ENCODE results near the gene ITGA6. TPM values are rescaled to one million over a fixed set of nuclear protein-coding genes. Genes with fewer than 3 reads are reported as not detected.

Gene ITGA6
- total RNA-seq, 6 experiments from 2014 or later: 10.7 to 26.8 (median 17.2) TPM

DNA sequence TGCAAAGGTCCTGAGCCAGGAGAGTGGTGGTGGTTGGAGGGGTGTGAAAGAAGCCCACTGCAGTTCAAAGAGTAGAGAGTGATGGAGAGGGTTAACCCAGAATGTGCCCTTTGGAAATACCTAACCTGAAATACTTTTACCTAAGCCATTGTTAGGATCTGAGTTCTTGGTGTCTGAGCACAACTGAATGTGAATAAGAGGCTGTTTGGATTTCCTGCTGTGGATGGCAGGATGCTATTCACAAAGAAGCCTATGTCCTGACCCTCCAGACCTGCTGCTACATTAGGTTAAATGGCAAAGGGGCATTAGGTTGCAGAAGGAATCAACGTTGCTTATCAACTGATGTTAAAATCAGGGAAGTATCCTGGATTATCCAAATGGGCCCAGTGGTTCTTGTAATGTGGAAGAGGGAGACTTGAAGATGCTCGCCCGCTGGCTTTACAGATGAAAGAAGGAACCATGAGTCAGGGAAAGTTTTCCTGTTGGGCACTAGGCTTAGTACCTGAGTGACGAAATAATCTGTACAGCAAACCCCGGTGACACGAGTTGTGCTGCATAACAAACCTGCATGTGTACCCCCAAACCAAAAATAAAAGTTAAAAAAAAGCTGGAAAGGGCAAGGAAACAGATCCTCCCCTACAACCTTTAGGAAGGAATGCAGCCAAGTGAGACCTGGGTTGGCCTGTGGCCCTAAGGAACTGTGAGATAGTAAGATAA, 27.2 kb downstream of the ITGA6 start:
- H3K4me3 ChIP-seq: no peak overlapping the region
- no peaks in the 10 kb centered on the region for H3K27me3 ChIP-seq
- intact Hi-C loops (cut with DNase I): loop anchor here in 1 of 2 donors (10.0 kb wide), 1 partner anchor 120 kb away; no protein-coding TSS in a partner anchor
- ATAC-seq (no peak), DNase-seq (no peak)
- H3K9me3 ChIP-seq: no peaks in the 10 kb centered on the region
- TF ChIP-seq, protein P1, sequence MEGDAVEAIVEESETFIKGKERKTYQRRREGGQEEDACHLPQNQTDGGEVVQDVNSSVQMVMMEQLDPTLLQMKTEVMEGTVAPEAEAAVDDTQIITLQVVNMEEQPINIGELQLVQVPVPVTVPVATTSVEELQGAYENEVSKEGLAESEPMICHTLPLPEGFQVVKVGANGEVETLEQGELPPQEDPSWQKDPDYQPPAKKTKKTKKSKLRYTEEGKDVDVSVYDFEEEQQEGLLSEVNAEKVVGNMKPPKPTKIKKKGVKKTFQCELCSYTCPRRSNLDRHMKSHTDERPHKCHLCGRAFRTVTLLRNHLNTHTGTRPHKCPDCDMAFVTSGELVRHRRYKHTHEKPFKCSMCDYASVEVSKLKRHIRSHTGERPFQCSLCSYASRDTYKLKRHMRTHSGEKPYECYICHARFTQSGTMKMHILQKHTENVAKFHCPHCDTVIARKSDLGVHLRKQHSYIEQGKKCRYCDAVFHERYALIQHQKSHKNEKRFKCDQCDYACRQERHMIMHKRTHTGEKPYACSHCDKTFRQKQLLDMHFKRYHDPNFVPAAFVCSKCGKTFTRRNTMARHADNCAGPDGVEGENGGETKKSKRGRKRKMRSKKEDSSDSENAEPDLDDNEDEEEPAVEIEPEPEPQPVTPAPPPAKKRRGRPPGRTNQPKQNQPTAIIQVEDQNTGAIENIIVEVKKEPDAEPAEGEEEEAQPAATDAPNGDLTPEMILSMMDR (IDR thresholded peaks at IDR 0.05): no peak
- no peak for TF ChIP-seq POLR2A (IDR thresholded peaks at IDR 0.05)
- peaks cover 0 to 14% (median 0%) of the 10 kb centered on the region in 4 donors for H3K4me1 ChIP-seq
- H3K27ac ChIP-seq: no peak overlapping the region
- no peaks in the 10 kb centered on the region for H3K36me3 ChIP-seq
- WGBS (ENCODE audit: insufficient coverage, low coverage, low lambda C conversion rate, missing lambda C conversion rate): 61% methylated on average over 6 of the region's 6 CpGs

DNA sequence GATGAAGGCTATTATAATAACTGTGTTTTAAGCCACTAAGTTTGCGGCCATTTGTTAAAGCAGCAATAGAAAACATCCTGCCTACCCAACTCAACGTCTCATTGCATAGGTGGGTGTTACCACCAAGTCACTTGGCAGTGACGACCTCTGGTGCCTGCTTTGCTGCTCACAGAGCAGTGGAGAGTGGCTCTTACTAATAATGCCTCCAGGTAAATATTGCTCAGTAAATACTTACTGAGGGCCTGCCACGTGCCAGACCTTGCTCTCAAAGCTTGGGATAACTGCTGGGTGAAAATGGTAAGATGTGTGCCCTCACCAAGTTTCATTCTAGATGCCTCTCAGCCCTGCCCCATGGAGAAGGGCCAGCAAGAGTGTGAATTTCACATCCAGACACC, 27.7 kb downstream of the ITGA6 start:
- ATAC-seq (peak in 3 of 4 donors; percentile 12 to 49 (median 38)), DNase-seq (no peak)
- H3K36me3 ChIP-seq: no peaks in the 10 kb centered on the region
- no peak overlapping the region for H3K27ac ChIP-seq
- no peak for TF ChIP-seq POLR2A (IDR thresholded peaks at IDR 0.05)
- intact Hi-C loops (cut with DNase I): loop anchor here in 1 of 2 donors (10.0 kb wide), 1 partner anchor 120 kb away; no protein-coding TSS in a partner anchor
- no peaks in the 10 kb centered on the region for H3K27me3 ChIP-seq
- H3K4me3 ChIP-seq: no peak overlapping the region
- H3K9me3 ChIP-seq: no peaks in the 10 kb centered on the region
- 43% methylated on average over 1 of the region's 4 CpGs for WGBS (ENCODE audit: insufficient coverage, low coverage, low lambda C conversion rate, missing lambda C conversion rate)
- peaks cover 0 to 14% (median 0%) of the 10 kb centered on the region in 4 donors for H3K4me1 ChIP-seq

DNA sequence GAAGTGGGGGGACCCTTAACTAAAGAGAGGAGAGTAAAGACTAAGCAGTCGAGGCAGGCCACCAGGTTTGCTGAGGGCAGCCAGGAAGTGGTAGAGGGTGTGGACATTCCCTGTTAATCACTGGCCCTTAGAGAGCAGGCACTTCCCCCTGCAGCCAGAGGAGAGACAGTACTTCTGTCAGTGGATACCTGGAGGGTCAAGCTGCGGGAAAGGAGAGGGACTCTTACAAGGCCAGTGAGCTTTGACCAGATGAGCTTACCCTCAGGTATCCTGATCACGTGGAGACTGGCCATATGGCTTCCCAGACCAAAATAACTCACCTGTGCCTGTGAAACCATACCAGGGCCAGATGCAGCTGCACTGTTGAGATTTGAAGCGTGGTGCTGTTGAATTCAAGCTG, 28.6 kb downstream of the ITGA6 start:
- no peaks in the 10 kb centered on the region for H3K36me3 ChIP-seq
- peaks cover 0 to 14% (median 0%) of the 10 kb centered on the region in 4 donors for H3K4me1 ChIP-seq
- H3K9me3 ChIP-seq: no peaks in the 10 kb centered on the region
- no peak overlapping the region for H3K4me3 ChIP-seq
- peak in 1 of 4 donors; percentile 17 for ATAC-seq
- DNase-seq: no peak
- no peak overlapping the region for H3K27ac ChIP-seq
- WGBS (ENCODE audit: insufficient coverage, low coverage, low lambda C conversion rate, missing lambda C conversion rate): 73% methylated on average over 3 of the region's 4 CpGs
- H3K27me3 ChIP-seq: no peaks in the 10 kb centered on the region
- intact Hi-C loops (cut with DNase I): loop anchor here in 1 of 2 donors (10.0 kb wide), 1 partner anchor 121 kb away; no protein-coding TSS in a partner anchor
- TF ChIP-seq POLR2A (IDR thresholded peaks at IDR 0.05): no peak
- TF ChIP-seq, protein P1 (IDR thresholded peaks at IDR 0.05): no peak

DNA sequence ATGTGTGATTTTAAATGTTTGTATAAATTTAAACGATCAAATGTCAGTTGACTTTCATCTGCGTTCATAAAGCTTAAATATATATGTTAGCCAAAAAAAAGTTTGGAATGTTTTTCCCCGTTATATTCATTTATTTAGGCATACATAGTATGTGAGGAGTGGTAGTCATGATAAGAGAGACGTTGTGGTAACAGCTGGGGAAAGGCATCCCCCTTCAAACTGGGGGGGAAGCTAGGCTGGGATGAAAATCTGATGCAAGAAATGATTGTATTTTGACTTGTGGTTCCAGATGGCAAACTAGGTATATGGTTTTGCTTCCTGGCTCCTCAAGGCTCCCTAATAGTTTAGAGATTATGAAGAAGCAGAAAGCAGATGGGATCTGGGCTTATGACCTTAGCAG, 30.1 kb downstream of the ITGA6 start:
- no peaks in the 10 kb centered on the region for H3K9me3 ChIP-seq
- TF ChIP-seq, protein P1 (IDR thresholded peaks at IDR 0.05): no peak
- TF ChIP-seq POLR2A (IDR thresholded peaks at IDR 0.05): no peak
- H3K36me3 ChIP-seq: no peaks in the 10 kb centered on the region
- WGBS (ENCODE audit: insufficient coverage, low coverage, low lambda C conversion rate, missing lambda C conversion rate): 86% methylated on average over 4 of the region's 4 CpGs
- no peaks in the 10 kb centered on the region for H3K27me3 ChIP-seq
- H3K27ac ChIP-seq: no peak overlapping the region
- DNase-seq (no peak), ATAC-seq (no peak)
- H3K4me1 ChIP-seq: peaks cover 0 to 10% (median 3%) of the 10 kb centered on the region in 4 donors
- no peak overlapping the region for H3K4me3 ChIP-seq
- intact Hi-C loops (cut with DNase I): loop anchor here in 1 of 2 donors (10.0 kb wide), 1 partner anchor 123 kb away; no protein-coding TSS in a partner anchor

DNA sequence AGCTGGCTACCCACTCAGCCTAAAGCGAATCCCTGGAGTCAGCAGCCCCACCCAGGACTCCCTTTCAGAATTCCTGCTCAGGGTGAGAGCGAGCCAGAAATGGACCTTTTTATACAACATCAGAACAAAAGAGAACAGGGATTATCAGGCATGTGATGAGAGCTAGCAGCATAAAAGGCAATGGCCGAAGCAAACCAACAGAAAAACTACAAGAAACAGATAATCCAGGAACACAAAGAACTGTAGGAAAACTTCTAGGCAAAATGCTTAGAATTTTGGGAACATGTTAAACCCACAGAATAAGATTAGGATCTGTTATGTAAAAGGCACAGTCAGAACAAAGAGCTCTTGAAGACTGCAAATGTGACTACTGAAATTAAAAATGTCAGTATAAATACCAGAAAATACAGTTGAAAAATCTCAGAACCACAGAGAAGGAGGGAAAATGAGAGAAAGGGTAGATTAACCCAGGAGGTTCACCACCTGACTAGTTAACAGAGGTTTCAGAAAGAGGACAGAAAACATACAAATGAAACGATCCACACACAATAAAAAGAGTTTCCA, 31.3 kb downstream of the ITGA6 start:
- TF ChIP-seq, protein P1 (IDR thresholded peaks at IDR 0.05): no peak
- TF ChIP-seq POLR2A (IDR thresholded peaks at IDR 0.05): no peak
- ATAC-seq: no peak
- intact Hi-C loops (cut with DNase I): loop anchor here in 1 of 2 donors (10.0 kb wide), 1 partner anchor 124 kb away; no protein-coding TSS in a partner anchor

More for the DNA sequence above, 31.3 kb downstream of the ITGA6 start:
- Histone ChIP-seq H3K4me3 (no peak overlapping the region), H3K27me3 (no peaks in the 10 kb centered on the region), H3K27ac (no peak overlapping the region), H3K36me3 (no peaks in the 10 kb centered on the region), H3K4me1 (peaks cover 0 to 6% (median 0%) of the 10 kb centered on the region in 4 donors), H3K9me3 (no peaks in the 10 kb centered on the region)
- DNase-seq: no peak
- WGBS (ENCODE audit: insufficient coverage, low coverage, low lambda C conversion rate, missing lambda C conversion rate): 96% methylated on average over 4 of the region's 4 CpGs
